HG03378 (cell line): ENCODE measurements around the gene TMEM141.
"Not testable (repeated sequence)": the region's sequence is repeated elsewhere in the genome, so short reads cannot be mapped to it uniquely, and the experiment has no call there.

Experiments
- ATAC-seq: cut with Tn5 transposase; IDR thresholded peaks from one replicate; pipeline ENCODE4 v1.9.1; 2021; ENCODE audit warnings: mild to moderate bottlenecking, moderate library complexity; ENCODE audit not compliant: unreplicated experiment

The TMEM141 gene

DNA sequence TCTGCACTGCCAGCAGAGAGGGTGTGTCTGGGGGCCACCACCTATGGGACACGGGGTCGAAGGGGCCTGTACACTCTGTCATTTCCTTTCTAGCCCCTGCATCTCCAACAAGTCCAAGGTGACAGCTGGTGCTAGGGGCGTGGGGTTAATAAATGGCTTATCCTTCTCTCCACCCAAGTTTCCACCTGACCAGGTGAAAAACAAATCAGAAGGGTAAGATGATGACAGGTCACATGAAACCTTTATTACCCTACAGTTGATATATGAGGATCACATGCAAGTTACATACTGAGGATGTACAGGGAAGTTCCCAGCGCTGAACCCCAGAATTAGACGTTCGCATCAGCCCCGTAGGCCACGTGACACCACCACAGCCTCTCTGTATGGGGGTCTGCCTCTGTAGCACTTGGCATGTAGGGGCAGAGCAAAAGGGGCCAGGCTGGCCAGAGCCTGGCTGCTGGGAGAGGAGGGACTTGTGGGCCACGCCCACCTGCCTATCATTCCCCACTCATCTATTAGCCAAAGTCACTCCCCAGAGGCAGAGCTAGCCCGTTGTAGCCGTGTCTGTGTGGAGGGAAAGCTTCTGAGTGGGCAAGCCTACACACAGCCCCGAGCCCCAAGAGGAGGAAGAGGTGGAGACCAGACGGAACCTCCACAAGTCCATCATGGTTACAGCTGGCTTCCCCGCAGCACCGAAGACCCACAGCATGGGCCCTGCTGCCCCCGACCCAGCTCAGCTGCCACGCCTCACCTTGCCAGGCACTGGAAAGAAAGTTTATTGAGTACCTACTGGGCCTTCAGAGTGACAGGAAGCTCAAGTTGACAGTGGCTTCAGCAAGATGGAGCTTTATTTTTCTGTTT is 2.2 kb downstream of the TMEM141 start:
- ATAC-seq = no peak

DNA sequence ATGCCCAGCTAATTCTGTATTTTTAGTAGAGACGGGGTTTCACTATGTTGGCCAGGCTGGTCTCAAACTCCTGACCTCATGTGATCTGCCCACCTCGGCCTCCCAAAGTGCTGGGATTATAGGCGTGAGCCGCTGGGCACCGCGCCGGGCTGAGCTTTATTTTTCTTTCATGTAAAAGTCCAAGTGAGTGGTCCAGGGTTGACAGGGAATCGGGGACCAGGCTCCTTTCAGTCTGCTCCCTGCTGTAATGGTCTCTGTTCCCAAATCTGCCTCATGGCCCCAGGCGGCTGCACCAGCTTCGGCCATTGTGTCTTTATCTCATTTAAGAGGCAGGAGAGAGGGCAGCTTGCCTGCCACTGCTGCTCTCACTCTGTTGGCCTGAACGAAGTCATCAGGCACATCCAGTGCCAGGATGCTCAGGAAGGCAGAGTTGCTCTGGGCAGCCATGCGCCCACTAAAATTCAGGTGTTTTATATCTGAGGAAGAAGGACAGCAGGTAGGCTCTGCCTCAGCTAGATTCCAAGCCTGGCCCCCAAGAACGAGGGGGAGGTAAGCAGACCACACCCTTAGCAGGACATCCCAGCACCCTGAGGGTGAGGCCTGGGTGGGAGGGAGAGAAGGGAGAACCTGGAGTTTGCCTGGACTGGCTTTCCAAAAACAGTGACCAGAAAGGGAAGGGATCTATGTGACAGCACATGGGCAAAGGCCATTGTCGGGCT is 3.3 kb downstream of the TMEM141 start:
- no peak for ATAC-seq

DNA sequence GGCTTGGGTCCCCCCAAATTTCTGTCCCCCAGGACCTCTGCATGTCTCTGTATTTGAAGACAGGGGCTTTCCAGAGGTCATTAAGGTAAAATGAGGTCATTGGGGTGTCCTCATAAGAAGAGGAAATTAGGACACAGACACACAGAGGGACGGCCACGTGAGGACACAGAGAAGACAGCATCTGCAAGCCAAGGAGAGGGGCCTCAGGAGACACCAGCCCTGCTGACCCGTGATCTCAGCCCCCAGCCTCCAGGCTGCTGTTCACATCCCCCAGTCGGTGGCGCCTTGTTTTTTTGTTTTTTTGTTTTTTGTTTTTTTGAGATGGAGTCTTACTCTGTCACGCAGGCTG is 3.8 kb downstream of the TMEM141 start:
- ATAC-seq = no peak

DNA sequence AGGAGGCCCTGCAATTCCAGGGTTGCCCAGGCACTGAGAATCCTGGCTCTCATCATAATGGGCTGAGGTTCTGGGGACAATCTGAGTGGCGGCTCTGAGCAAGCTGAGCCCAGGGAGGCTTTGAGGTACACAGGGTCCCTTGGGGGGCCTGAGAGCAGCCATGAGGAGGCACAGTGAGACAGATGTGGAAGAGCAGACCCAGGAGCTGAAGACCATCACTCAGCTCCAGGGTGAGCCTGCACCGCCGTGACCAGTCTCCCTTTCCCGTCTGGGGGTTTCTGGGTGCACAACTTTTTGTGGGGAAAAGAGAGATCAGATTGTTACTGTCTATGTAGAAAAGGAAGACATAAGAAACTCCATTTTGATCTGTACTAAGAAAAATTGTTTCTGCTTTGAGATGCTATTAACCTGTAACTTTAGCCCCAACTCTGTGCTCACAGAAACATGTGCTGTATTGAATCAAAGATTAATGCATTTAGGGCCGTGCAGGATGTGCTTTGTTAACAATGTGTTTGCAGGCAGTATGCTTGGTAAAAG is 5.2 kb downstream of the TMEM141 start, which contains the start of gene CCDC183:
Gene CCDC183 (plus strand): TSS at position 101 of the 537 bp plus-strand sequence. CDS start 60 bp downstream, at position 161.
- no peak for ATAC-seq

DNA sequence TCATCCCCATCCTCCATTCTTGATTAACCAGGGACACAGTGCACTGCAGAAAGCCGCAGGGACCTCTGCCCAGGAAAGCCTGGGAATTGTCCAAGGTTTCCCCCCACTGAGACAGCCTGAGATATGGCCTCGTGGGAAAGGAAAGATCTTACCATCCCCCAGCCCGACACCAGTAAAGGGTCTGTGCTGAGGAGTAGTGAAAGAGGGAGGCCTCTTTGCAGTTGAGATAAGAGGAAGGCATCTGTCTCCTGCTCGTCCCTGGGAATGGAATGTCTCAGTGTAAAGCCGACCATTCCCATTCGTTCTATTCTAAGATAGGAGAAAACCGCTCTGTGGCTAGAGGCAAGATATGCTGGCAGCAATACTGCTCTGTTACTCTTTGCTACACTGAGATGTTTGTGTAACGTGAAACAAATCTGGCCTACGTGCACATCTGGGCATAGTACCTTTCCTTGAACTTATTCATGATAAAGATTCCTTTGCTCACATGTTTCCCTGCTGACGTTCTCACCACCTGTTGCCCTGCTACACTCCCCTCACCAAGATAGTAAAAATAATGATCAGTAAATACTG is 5.7 kb downstream of the TMEM141 start:
- ATAC-seq = not testable (repeated sequence)

DNA sequence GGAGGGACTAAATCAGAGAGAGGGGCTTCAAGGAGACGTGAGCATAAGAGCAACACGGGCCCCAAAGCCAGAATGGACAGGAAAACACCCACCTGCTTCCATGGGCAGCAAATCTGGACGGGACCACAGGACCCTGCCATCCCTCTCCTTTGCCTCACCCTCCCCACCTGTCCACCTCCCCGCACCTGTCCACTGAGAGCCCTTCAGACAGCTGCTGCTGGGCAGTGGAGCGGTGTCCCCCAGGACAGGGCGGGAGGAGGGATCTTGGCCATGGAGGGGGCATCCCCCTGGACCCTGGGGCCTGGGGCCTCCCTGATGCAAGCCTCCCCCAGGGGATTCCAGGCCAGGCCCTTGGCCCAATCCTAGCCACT is 7.5 kb downstream of the TMEM141 start:
- no peak for ATAC-seq

DNA sequence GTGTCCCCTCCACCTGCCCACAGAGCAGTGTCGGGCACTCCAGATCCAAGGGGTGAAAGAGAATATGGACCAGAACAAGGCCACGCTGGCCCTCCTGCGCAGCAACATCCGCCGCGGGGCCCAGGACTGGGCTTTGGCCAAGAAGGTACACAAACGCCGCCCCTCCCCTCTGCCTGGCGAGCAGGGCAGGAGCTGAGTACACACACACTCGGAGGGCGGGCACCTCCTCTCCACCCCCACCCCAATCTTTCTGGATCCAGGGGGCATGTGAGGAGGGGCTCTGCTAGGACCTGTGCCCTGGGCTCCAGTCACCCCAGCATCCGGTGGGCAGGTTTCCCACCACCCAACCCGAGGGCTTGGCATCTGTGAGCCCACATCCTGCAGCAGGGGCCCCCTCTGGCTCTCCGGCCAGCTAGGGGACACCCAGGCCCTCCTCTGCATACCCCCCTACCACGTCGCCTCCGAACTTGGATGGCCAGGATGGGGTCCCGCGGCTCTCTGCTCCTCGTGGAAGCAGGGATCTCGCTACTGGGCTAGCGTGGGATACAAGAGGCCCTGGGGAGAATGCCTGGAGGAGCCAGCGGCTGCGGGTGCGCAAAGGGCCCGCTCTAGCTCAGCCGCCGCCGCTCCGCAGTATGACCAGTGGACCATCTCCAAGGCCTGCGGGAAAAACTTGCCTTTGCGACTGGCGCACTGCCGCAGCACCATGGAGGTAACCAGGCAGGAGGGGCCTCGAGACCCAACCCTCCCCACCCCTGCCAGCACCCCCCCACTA is 8.1 kb downstream of the TMEM141 start:
- ATAC-seq = no peak

DNA sequence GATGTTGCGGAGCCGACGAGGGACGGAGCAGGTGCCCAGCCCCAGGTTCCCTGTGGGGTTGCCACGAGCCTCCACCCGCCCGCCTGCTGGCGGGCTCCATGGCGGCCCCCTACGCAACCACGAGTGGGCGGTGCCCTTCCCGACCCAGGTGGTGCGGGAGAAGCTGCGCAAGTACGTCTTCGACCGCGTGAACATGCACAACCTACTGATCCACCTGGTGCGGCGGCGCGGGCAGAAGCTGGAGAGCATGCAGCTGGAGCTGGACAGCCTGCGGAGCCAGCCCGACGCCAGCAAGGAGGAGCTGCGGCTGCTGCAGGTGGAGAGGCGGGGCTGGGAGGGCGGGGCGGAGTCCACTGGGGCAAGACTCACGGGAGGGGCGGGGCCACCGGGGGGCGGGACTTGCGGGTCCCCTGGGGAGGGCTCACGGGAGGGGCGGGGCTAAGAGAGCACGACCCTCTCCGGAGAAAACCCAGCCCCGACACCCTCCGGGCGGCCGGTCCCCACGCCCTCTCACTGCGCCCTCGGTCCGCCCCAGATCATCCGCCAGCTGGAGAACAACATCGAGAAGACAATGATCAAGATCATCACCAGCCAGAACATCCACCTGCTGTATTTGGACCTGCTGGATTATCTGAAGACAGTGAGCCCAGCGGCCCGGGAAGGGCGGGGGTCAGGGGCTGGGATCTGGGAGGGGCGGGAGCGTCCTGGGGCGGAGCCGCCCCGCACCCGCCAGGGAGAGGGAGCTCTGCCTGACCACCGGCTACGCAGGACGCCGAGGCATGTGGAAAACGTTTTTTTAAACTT is 8.9 kb downstream of the TMEM141 start:
- ATAC-seq = no peak

DNA sequence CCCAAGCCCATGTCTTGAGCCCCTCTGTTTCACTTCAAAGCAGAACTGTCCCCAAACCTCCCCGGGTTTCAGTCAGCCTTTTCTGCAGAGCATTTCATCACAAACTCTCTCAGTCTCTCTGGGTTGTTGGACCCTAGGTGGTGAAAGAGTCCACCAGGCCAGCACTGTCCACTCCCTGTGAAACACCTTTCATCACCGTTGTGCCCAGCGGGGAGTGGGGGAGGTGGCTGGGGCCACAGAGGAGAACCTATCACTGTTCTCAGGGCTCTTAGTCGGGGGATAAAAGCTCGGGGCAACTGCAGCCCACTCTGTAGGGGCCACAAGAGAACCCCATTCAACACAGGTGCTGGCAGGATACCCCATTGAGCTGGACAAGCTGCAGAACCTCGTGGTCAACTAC is 11.2 kb downstream of the TMEM141 start:
- no peak for ATAC-seq

DNA sequence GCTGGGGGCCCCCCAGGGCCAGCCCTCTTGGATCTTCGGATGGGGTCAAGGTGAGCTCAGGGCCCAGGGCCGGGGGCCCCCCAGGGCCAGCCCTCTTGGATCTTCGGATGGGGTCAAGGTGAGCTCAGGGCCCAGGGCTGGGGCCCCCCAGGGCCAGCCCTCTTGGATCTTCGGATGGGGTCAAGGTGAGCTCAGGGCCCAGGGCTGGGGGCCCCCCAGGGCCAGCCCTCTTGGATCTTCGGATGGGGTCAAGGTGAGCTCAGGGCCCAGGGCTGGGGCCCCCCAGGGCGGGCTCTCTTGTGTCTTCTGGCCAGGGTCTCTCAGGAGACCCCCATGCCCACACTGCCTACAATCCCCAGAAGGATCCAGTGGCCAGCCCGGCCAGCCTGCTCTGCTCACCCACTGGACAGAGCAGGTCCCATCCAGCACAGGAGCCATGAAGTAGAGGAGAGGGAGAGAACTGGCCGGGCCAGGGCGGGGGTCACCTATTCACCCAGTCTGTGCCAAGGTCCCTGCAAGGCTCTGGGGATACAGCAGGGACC is 11.9 kb downstream of the TMEM141 start:
- not testable (repeated sequence) for ATAC-seq

DNA sequence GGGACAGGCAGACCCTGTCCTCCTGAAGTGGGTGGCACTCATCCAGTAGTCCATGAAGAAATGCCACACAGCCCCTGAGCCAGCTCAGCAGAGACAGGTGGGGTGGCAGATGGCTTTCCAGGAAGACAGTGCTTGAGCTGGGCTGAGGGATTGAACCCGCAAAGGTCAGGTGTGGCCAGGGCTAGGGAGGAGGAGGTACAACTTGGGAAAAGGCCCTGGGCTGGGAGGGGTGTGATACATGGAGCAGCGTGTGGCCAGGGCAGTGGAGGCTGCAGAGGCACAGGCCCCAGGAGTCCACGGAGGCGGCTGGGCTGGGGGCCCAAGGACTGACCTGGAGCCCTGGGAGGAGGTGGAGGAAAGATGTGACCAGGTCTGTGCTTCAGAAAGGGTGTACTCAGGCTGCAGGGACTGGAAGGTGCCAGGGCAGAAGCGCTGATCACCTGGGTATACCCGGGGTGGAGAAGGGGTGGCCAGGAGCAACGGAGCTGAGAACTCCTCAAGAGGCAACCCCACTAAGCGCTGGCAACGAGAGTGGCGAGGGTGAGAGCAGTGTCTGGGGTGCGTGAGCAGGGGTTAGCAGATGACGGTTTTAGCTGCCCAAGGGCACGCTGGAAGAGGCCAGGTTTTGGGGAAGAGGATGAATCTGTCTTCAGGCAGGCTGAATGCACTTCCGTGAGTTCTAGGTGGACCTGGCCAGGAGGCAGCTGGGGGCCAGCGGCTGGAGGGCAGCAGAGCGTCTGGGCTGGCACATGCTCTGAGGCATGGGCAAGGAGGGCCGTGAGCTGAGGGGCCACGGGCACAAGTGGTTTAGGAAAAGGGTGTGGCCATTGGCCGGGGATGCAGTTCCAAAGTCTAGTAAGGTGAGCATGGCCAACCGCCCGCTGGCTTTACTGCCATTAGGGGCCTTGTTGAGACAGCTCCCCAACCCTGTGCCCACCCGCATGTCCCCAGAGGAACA is 12.7 kb downstream of the TMEM141 start:
- ATAC-seq = no peak

DNA sequence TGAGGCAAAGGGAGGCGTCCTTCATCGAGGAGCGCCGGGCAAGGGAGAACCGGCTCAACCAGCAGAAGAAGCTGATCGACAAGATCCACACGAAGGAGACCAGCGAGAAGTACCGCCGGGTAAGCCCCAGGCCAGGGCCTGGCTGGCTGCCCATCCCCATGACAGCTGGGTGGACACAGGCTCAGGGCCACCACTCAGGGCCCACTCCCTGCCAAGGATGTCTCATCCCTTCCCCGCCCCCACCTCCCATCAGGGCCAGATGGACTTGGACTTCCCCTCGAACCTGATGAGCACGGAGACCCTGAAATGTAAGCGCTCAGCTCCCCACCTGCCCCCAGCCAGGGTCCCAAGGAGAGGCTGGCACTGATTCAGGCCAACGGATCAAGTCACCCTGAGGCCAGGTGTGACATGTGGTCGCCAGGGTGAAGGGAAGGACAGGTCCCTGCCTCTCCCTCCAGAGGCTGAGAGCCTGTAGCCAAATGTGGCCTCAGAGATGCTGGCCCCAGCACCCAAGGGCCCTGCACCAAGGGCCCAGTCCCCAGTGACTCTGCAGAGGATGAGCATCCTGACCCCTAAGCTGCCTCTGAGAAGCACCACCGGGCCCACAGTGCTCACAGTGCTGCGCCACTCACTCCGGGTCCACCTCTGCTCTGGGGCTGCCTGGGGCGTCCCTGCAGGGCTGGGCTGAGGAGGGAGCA is 13.5 kb downstream of the TMEM141 start:
- no peak for ATAC-seq

DNA sequence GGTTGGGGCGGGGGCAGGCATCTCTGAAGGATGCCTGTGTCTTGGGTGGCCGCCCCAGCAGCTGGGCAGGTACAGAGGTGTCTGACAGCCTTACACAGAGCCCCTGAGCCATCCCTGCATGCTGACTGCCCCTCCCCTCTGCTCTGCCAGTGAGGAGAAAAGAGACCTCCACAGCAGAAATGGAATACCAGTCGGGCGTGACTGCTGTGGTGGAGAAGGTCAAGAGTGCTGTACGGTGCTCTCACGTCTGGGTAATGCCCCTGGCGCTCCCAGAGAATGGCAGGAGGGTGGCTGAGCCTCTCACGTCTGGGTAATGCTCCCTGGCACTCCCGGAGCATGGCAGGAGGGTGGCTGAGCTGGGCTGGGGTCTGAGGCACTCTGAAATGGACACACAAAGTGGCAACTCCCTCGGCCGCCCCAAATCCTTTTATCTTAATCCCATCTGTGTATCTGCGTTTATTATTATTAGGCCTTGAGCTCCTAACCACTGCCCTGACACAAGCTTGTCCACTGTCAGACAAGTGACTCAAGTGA is 14.1 kb downstream of the TMEM141 start:
- ATAC-seq = no peak

DNA sequence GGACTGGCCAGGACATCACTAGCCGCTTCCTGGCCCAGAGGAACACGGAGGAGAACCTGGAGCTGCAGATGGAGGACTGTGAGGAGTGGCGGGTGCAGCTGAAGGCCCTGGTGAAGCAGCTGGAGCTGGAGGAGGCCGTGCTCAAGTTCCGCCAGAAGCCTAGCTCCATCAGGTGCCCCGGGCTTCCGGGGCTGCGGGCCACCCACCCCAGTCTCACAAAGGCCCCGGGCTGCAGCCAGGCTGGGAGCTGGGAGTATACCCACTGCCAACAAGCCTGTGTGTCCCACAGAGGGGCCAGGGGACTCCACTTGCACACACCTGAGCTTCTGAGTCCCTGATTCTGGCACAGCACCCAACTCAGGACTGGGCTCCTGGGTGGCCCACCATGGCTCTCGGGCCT is 14.9 kb downstream of the TMEM141 start:
- no peak for ATAC-seq

DNA sequence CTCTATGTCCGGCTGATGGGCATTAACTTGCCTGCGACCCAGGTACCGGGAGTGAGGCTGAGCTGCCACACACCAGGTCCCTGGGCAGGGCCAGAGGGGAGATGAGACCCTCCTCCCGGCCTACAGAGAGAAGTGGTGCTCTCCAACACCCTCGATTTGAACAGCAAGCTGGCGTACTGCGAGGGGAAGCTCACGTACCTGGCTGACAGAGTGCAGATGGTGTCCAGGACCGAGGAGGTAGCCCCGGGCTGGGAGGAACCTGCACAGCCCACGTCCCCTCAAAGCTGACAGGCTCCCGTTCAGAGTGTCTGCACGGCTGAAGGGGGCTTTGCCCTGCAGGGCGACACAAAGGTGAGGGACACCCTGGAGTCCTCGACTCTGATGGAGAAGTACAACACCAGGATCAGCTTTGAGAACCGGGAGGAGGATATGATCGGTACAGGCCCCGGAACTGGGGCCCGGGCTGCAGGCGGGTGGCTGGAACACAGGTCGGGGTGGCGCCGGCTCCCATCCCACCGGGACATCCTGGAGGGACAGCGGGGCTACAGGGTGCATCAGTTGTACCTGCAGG is 15.6 kb downstream of the TMEM141 start:
- no peak for ATAC-seq

DNA sequence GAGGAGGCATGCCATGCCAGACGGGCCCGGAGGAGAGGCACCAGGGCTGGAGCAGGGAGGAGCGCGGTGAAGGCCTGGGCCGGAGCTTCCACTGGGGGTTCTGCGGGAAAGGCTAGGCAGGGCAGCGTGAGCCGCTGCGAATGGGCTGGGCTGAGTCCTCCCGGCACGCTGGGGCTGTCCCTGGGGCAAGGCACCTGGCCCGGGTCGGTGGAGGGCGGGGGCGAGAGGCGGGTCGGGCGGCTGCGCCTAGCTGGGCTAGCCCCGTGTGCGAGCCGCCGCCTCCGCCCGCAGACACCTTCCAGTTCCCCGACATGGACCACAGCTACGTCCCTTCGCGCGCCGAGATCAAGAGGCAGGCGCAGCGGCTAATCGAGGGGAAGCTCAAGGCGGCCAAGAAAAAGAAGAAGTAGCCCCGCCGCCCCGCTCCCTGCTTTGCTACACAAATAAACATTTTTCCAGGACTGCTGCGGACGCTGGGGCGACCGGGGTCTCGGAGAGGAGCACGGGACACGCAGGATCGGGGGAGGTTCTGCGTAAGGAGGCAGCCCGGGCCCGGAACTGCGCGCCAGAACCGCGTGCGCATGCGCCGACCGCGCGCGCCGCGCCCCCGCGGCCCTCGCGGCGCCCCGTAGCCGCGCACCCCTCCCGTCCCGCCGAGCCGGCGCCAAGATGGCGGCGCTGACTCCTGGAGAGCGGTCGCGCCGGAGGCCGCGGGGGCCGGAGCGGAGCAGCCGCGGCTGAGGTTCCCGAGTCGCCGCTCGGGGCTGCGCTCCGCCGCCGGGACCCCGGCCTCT is 16.3 kb downstream of the TMEM141 start, which contains the start of gene RABL6:
Gene RABL6 (plus strand): TSS at position 668 of the 794 bp plus-strand sequence. CDS start 249 bp downstream, outside the sequence.
- ATAC-seq = no peak
